Measurements from ENCODE around the gene MSL1. TPM values are rescaled to one million over a fixed set of nuclear protein-coding genes. Genes with fewer than 3 reads are reported as not detected.
A peak's percentile ranks its signal among the peaks of the same experiment; 100 is the strongest.

The MSL1 gene
- 28.3 and 29.7 TPM in 2 replicates for total RNA-seq (2012; rRNA removed)
- polyA plus RNA-seq (2012; rRNA removed): 38.4 and 48.4 TPM in 2 replicates
- 12.2 and 14.7 TPM in 2 replicates for polyA plus RNA-seq (2012; cell fraction: cytosol; rRNA removed)
- polyA plus RNA-seq (2012; cell fraction: nucleus; rRNA removed; ENCODE audit: low replicate concordance): 45.5 and 129 TPM in 2 replicates
- percentile 86 among the genes with signal in this experiment for Bru-seq, nascent RNA
- percentile 92 among the genes with signal in this experiment for BruChase-seq, experiment 1, labeled RNA remaining after a 6-hour chase
- percentile 97 among the genes with signal in this experiment for BruChase-seq, experiment 2, labeled RNA remaining after a 2-hour chase
- long read RNA-seq, full-length matches to known transcripts: 27 of 51 reads
- long read RNA-seq, partial matches to known transcripts: 11 of 51 reads
- long read RNA-seq, other reads (novel, unspliced or antisense): 13 of 51 reads

- Histone ChIP-seq H3K56ac (ENCODE audit: extremely low read depth, insufficient read depth, low read length) (peak within 1 kb of the TSS; percentile 98), H3K9me1 (ENCODE audit: insufficient read depth, low read length) (peaks cover 3% of the 10 kb centered on the region), H3K18ac (ENCODE audit: low read depth, low read length) (peak within 1 kb of the TSS; percentile 90), H3K9ac (ENCODE audit: low read depth, low read length) (peak within 1 kb of the TSS; percentile 93), H3K4ac (ENCODE audit: low read depth, low read length) (peak within 1 kb of the TSS; percentile 100), H4K8ac (ENCODE audit: low read depth in 2 of 2, low read length in 2 of 2) (peak within 1 kb of the TSS; percentile 88 to 99), H3K4me1 (ENCODE audit: control insufficient read depth, insufficient read depth, low read length) (peaks cover 4% of the 10 kb centered on the region), H2BK20ac (ENCODE audit: low read depth, low read length) (peak within 1 kb of the TSS; percentile 80), H2AFZ (replicated peaks; ENCODE audit: low read length, poor library complexity) (peak within 1 kb of the TSS; percentile 91), H3K4me3 (ENCODE audit: insufficient read depth, low read depth, low read length) (peak within 1 kb of the TSS; percentile 93), H2BK15ac (ENCODE audit: low read depth, low read length) (peak within 1 kb of the TSS; percentile 69; the same call in 2 of the 3 replicates), H2BK120ac (ENCODE audit: low read depth, low read length) (peak within 1 kb of the TSS; percentile 83), H4K91ac (ENCODE audit: insufficient read depth, low read depth, low read length) (peak within 1 kb of the TSS; percentile 97), H2AK9ac (replicated peaks; ENCODE audit: low read depth, low read length, poor library complexity) (peak within 1 kb of the TSS; percentile 100), H2BK5ac (ENCODE audit: low read depth, low read length, poor library complexity, severe bottlenecking) (peak within 1 kb of the TSS; percentile 97), H2AK5ac (ENCODE audit: low read depth, low read length) (peak within 1 kb of the TSS; percentile 87), H3K79me1 (ENCODE audit: low read depth in 1 of 2, low read length in 2 of 2) (peaks cover 10 to 41% of the 10 kb centered on the region in 2 experiments), H4K5ac (ENCODE audit: low read depth, low read length) (peak within 1 kb of the TSS; percentile 81), H4K20me1 (ENCODE audit: insufficient read depth, low read length) (peaks cover 32% of the 10 kb centered on the region), H3K27ac (ENCODE audit: insufficient read depth, low read length) (peak within 1 kb of the TSS; percentile 74), H3K4me2 (ENCODE audit: low read depth, low read length) (peak within 1 kb of the TSS; percentile 91), H3K27me3 (ENCODE audit: control insufficient read depth, insufficient read depth, low read length) (no peaks in the 10 kb centered on the region), H3K14ac (replicated peaks; ENCODE audit: low read depth, low read length) (peak within 1 kb of the TSS; percentile 100), H3K9me3 (ENCODE audit: control insufficient read depth, insufficient read depth, low read length) (no peaks in the 10 kb centered on the region), H3K23ac (ENCODE audit: low read depth, low read length) (peak within 1 kb of the TSS; percentile 100), H3K36me3 (ENCODE audit: control insufficient read depth, insufficient read depth, low read length) (peaks cover 9% of the 10 kb centered on the region)
- POLR2A ChIA-PET (ENCODE audit: unreplicated experiment): interaction anchor here (1.6 kb wide), 1 partner anchor 18 kb away, joined by 5 read pairs; no protein-coding TSS in a partner anchor
- intact Hi-C loops (cut with micrococcal nuclease): loop anchor here (1.0 kb wide), 1 partner anchor 8 kb away; no protein-coding TSS in a partner anchor
- no TSS peak for BruUV-seq (replicated peaks)
- DNase-seq (peak; percentile 68), ATAC-seq (ENCODE audit: low read depth) (peak; percentile 73)
- 1% methylated on average over 18 of the region's 82 CpGs; no CpG with 5 or more reads in 1 of the 2 experiments for WGBS, 2 experiments (ENCODE audit: extremely low coverage in 2 of 2, insufficient read length in 1 of 2)
- dilution Hi-C loops (cut with HindIII; ENCODE audit: low sequenced_read_pairs, unreplicated experiment): no loop called here
- TF ChIP-seq USF2 (IDR thresholded peaks at IDR 0.05; ENCODE audit: low read depth, low read length) (no peak), CHD1 (IDR thresholded peaks at IDR 0.05; ENCODE audit: low read depth, low read length) (no peak), ELK1 (IDR thresholded peaks at IDR 0.05; ENCODE audit: borderline replicate concordance, low read depth, low read length) (no peak), MXI1 (IDR thresholded peaks at IDR 0.05; ENCODE audit: borderline replicate concordance, low read depth, low read length) (no peak), MAZ (IDR thresholded peaks at IDR 0.05; ENCODE audit: borderline replicate concordance, low read depth, low read length) (peak; percentile 52), CEBPB (IDR thresholded peaks at IDR 0.05; ENCODE audit: low read depth, low read length) (peak; percentile 83), SMC3 (IDR thresholded peaks at IDR 0.05; ENCODE audit: low read depth, low read length) (no peak), POLR2A (IDR thresholded peaks at IDR 0.05; ENCODE audit: low read depth, low read length) (peak; percentile 64), RAD21 (IDR thresholded peaks at IDR 0.05; ENCODE audit: low read length) (no peak), CTCF (conservative IDR thresholded peaks at IDR 0.05; ENCODE audit: low read depth, low read length) (no peak)
- in situ Hi-C loops (cut with MboI; ENCODE audit: low sequenced_read_pairs): no loop called here
- CTCF ChIA-PET: interaction anchor here (0.6 to 1.0 kb wide), 2 partner anchors 10 to 60 kb away, joined by 4 to 7 read pairs; no protein-coding TSS in a partner anchor
Measured at GRCh38 chr17:40121181-40122135, at the start of gene MSL1. Gene MSL1, plus strand, starts transcription at chr17:40121971. Its CDS starts 642 bp downstream, at chr17:40122613.
